ENCODE data around the gene ZNF846. TPM values are rescaled to one million over a fixed set of nuclear protein-coding genes. Genes with fewer than 3 reads are reported as not detected.

Gene ZNF846
- total and polyA plus RNA-seq, 2 of the 4 experiments (the other 2 are of a cell fraction), result 5.7 to 6.5 TPM

DNA sequence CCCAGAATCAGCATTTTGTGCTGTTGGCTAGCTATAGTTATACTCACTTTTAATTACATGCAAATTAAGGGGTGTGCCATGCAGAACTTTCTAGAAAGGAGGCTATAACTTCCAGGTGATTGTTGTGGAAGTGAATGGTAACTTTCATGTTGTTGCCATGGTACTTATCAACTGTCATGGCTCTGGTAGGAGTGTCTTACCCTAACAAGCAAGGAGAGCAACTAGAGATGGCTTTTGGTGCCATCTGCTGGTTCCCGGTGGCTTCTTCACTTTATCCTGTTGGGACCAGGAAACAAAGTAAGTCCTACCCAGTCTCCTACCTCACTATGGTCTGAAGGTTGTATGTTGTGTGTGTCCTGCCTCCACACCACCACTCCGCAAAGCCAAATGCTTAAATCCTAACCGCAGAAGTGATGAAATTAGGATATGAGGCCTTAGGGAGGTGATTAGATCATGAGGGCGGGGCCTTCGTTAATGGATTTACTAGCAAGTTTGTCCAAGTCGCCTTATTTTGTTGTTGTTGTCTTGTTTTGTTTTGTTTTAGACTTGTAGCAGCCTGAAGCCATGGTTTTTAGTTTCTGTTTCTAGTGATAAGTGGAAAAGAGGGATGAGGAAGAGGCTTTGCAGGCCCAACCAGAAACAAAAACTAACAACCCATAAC is 27.7 kb upstream of the ZNF846 start (continued):
- TF ChIP-seq NFE2L2 (IDR thresholded peaks at IDR 0.05; ENCODE audit: low read depth, low read length), result no peak

DNA sequence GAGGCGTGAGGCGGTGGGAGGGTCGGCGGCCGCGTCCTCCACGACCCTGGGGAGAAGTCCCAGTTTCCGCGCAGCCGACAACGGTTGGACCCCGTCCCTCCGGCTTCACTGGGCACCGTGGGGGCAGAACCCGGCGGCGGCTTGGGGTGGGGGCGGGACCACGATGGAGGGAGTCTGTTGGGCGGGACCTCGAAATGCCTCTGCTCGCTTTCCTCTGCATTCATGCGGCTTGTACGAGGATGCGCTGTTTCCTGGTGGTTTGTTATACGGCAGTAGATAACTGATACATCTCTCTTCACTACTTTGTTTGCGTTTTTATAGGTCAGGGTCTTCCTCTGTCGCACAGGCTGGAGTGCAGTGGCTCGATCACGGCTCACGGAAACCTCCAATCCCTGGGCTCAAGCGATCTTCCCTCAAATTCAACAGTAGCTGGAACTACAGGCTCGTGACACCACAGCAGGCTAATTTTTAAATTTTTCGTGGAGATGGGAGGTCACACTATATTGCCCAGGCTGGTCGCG is 24.6 kb upstream of the ZNF846 start:
- H4K20me1 ChIP-seq (ENCODE audit: insufficient read depth, low read length), result no peaks in the 10 kb centered on the region
- H3K27ac ChIP-seq (ENCODE audit: insufficient read depth, low read length), result peak overlapping the region; percentile 54
- peak overlapping the region; percentile 98 for H3K4me3 ChIP-seq (ENCODE audit: insufficient read depth, low read depth, low read length)
- no peak overlapping the region for H3K56ac ChIP-seq (ENCODE audit: extremely low read depth, insufficient read depth, low read length)
- no peaks in the 10 kb centered on the region for H3K79me1 ChIP-seq (ENCODE audit: low read depth in 1 of 2, low read length in 2 of 2)
- H4K8ac ChIP-seq (ENCODE audit: low read depth in 2 of 2, low read length in 2 of 2), result peak overlapping the region; percentile 58 to 83; a peak in 3 of 4 replicates
- intact Hi-C loops (cut with micrococcal nuclease), result loop anchor here (5.0 kb wide), 1 partner anchor 386 kb away; no protein-coding TSS in a partner anchor
- peak overlapping the region; percentile 63; the same call in 1 of the 2 replicates for H3K9ac ChIP-seq (ENCODE audit: low read depth, low read length)
- H3K36me3 ChIP-seq (ENCODE audit: control insufficient read depth, insufficient read depth, low read length), result no peaks in the 10 kb centered on the region
- no peak overlapping the region for H2BK5ac ChIP-seq (ENCODE audit: low read depth, low read length, poor library complexity, severe bottlenecking)
- BruUV-seq (replicated peaks), result no TSS peak
- H4K5ac ChIP-seq (ENCODE audit: low read depth, low read length), result peak overlapping the region; percentile 43; the same call in 1 of the 2 replicates
- H3K18ac ChIP-seq (ENCODE audit: low read depth, low read length), result no peak overlapping the region; the same call in 1 of the 2 replicates
- H2AFZ ChIP-seq (replicated peaks; ENCODE audit: low read length, poor library complexity), result peak overlapping the region; percentile 99
- DNase-seq, result peak; percentile 32
- no peak overlapping the region; the same call in 1 of the 2 replicates for H3K4ac ChIP-seq (ENCODE audit: low read depth, low read length)
- peaks cover 3% of the 10 kb centered on the region for H3K4me1 ChIP-seq (ENCODE audit: control insufficient read depth, insufficient read depth, low read length)
- H2BK120ac ChIP-seq (ENCODE audit: low read depth, low read length), result no peak overlapping the region
- peak; percentile 18 for ATAC-seq (ENCODE audit: low read depth)
- no peak for TF ChIP-seq BHLHE40 (IDR thresholded peaks at IDR 0.05; ENCODE audit: low read depth, low read length)
- TF ChIP-seq POLR2A (IDR thresholded peaks at IDR 0.05; ENCODE audit: low read depth, low read length), result peak; percentile 3; the same call in 1 of the 2 replicates
- peak; percentile 18; the same call in 1 of the 2 replicates for TF ChIP-seq MAZ (IDR thresholded peaks at IDR 0.05; ENCODE audit: borderline replicate concordance, low read depth, low read length)
- no peak for TF ChIP-seq CTCF (conservative IDR thresholded peaks at IDR 0.05; ENCODE audit: low read depth, low read length)
- H3K9me3 ChIP-seq (ENCODE audit: control insufficient read depth, insufficient read depth, low read length), result no peaks in the 10 kb centered on the region
- H2BK20ac ChIP-seq (ENCODE audit: low read depth, low read length), result no peak overlapping the region
- in situ Hi-C loops (cut with MboI; ENCODE audit: low sequenced_read_pairs), result loop anchor here (5.0 to 10.0 kb wide), 4 partner anchors 166 to 658 kb away; partner anchors contain the start of gene ZNF559
- CTCF ChIA-PET, result interaction anchor here (1.0 kb wide), 1 partner anchor 167 kb away, joined by 3 read pairs; no protein-coding TSS in a partner anchor
- H3K23ac ChIP-seq (ENCODE audit: low read depth, low read length), result no peak overlapping the region
- WGBS, 2 experiments (ENCODE audit: extremely low coverage in 2 of 2, insufficient read length in 1 of 2), result 0% methylated on average over 9 of the region's 36 CpGs; no CpG with 5 or more reads in 1 of the 2 experiments
- POLR2A ChIA-PET (ENCODE audit: unreplicated experiment), result no interaction called here
- dilution Hi-C loops (cut with HindIII; ENCODE audit: low sequenced_read_pairs, unreplicated experiment), result loop anchor here (10.0 kb wide), 1 partner anchor 168 kb away; the partner anchor contains the start of gene ZNF561
- H3K27me3 ChIP-seq (ENCODE audit: control insufficient read depth, insufficient read depth, low read length), result no peaks in the 10 kb centered on the region
- H2BK15ac ChIP-seq (ENCODE audit: low read depth, low read length), result no peak overlapping the region
- no peak overlapping the region for H4K91ac ChIP-seq (ENCODE audit: insufficient read depth, low read depth, low read length)
- peak overlapping the region; percentile 64; the same call in 1 of the 2 replicates for H3K14ac ChIP-seq (replicated peaks; ENCODE audit: low read depth, low read length)
- peak overlapping the region; percentile 96 for H2AK9ac ChIP-seq (replicated peaks; ENCODE audit: low read depth, low read length, poor library complexity)
- H3K9me1 ChIP-seq (ENCODE audit: insufficient read depth, low read length), result no peaks in the 10 kb centered on the region
- H2AK5ac ChIP-seq (ENCODE audit: low read depth, low read length), result no peak overlapping the region
- peak overlapping the region; percentile 95 for H3K4me2 ChIP-seq (ENCODE audit: low read depth, low read length)
